ENCODE results near the gene MAN2A2.

- TF ChIP-seq CTCF (IDR thresholded peaks at IDR 0.05; ENCODE audit: extremely low read depth in 1 of 2, insufficient read depth in 1 of 2, low read depth in 1 of 2, low read length in 2 of 2) (no peak), POLR2AphosphoS5 (IDR thresholded peaks at IDR 0.05; ENCODE audit: insufficient read depth, low read depth, low read length) (no peak), POLR2A (IDR thresholded peaks at IDR 0.05; ENCODE audit: low read depth, low read length) (no peak), EZH2 (IDR thresholded peaks at IDR 0.05; ENCODE audit: borderline replicate concordance, low read depth, low read length, severe bottlenecking) (no peak), JUN (IDR thresholded peaks at IDR 0.05; ENCODE audit: borderline replicate concordance, insufficient read depth, insufficient read length, low read depth) (no peak), MAX (IDR thresholded peaks at IDR 0.05; ENCODE audit: insufficient read depth, insufficient read length) (no peak), MYC (IDR thresholded peaks at IDR 0.05; ENCODE audit: low read depth, low read length) (no peak), GATA2 (IDR thresholded peaks at IDR 0.05; ENCODE audit: insufficient read depth, insufficient read length, low read depth, low read length) (no peak), FOS (IDR thresholded peaks at IDR 0.05; ENCODE audit: borderline replicate concordance, insufficient read depth, low read length) (no peak)
Observed at GRCh38 chr15:90916461-90916860, 13.4 kb downstream of the MAN2A2 start.
